IMR-90 (cell line): ENCODE results near the gene CPNE9. TPM values are rescaled to one million over a fixed set of nuclear protein-coding genes. Genes with fewer than 3 reads are reported as not detected.

ENCODE experiments used
- ATAC-seq: fragments of 200-7000 bp; cut with Tn5 transposase; 2 replicates; pipeline ENCODE4 v1.9.1; 2020; ENCODE audit warnings: low read depth, mild to moderate bottlenecking, moderate library complexity
- BruUV-seq: library from RNA; stranded (reverse); fragments of 400-500 nt; replicated peaks from 2 replicates; lab custom pipeline; 2021; lab: Mats Ljungman, UMichigan
- CTCF ChIA-PET: fragments of 300-600 bp; formaldehyde crosslinking; extraction: SDS; loops from one replicate; lab custom pipeline; 2021; ENCODE audit warnings: antibody characterized with exemption; lab: Yijun Ruan, JAX
- POLR2A ChIA-PET: fragments of 300-600 bp; sonication (Branson Sonifier 250); formaldehyde crosslinking; loops from one replicate; lab custom pipeline; 2022; ENCODE audit warnings: antibody characterized with exemption; ENCODE audit not compliant: unreplicated experiment; lab: Charles Lee
- DNase-seq: peaks from one replicate; pipeline ENCODE4 v3.0.0; 2013
- H2AFZ ChIP-seq: replicated peaks from 2 replicates; pipeline ENCODE3; 2013; ENCODE audit warnings: low read length, mild to moderate bottlenecking; ENCODE audit not compliant: poor library complexity
- H2AK5ac ChIP-seq: 2 replicates; pipeline ENCODE4 v1.6.1; 2013; ENCODE audit warnings: low read depth, low read length, inconsistent platforms
- H2AK9ac ChIP-seq: replicated peaks from 2 replicates; pipeline ENCODE3; 2013; ENCODE audit warnings: mild to moderate bottlenecking, low read depth, low read length, moderate library complexity; ENCODE audit not compliant: poor library complexity
- H2BK120ac ChIP-seq: 2 replicates; pipeline ENCODE4 v1.6.1; 2013; ENCODE audit warnings: low read depth, low read length, inconsistent platforms
- H2BK15ac ChIP-seq: 3 replicates; pipeline ENCODE4 v1.6.1; 2013; ENCODE audit warnings: low read depth, low read length, inconsistent platforms
- H2BK20ac ChIP-seq: 2 replicates; pipeline ENCODE4 v1.6.1; 2013; ENCODE audit warnings: low read depth, mild to moderate bottlenecking, inconsistent platforms, low read length, moderate library complexity
- H2BK5ac ChIP-seq: 2 replicates; pipeline ENCODE4 v1.6.1; 2013; ENCODE audit warnings: mild to moderate bottlenecking, low read depth, low read length, inconsistent platforms; ENCODE audit not compliant: poor library complexity, severe bottlenecking
- H3K14ac ChIP-seq: replicated peaks from 2 replicates; pipeline ENCODE4 v1.6.1; 2013; ENCODE audit warnings: low read depth, low read length, inconsistent platforms
- H3K18ac ChIP-seq: 2 replicates; pipeline ENCODE4 v1.6.1; 2013; ENCODE audit warnings: low read depth, low read length, control low read depth
- H3K23ac ChIP-seq: 2 replicates; pipeline ENCODE4 v1.6.1; 2013; ENCODE audit warnings: low read depth, low read length, inconsistent platforms
- H3K27ac ChIP-seq: 2 replicates; pipeline ENCODE4 v1.5.1; 2013; ENCODE audit warnings: mild to moderate bottlenecking, control low read depth, low read length; ENCODE audit not compliant: insufficient read depth
- H3K27me3 ChIP-seq: 2 replicates; pipeline ENCODE4 v1.6.1; 2013; ENCODE audit warnings: low read length; ENCODE audit not compliant: control insufficient read depth, insufficient read depth
- H3K36me3 ChIP-seq: 2 replicates; pipeline ENCODE4 v1.6.1; 2013; ENCODE audit warnings: low read length, mixed read lengths; ENCODE audit not compliant: control insufficient read depth, insufficient read depth
- H3K4ac ChIP-seq: 2 replicates; pipeline ENCODE4 v1.6.1; 2013; ENCODE audit warnings: low read depth, low read length, inconsistent platforms
- H3K4me1 ChIP-seq: 2 replicates; pipeline ENCODE4 v1.6.1; 2013; ENCODE audit warnings: low read length, mixed read lengths; ENCODE audit not compliant: control insufficient read depth, insufficient read depth
- H3K4me2 ChIP-seq: 2 replicates; pipeline ENCODE4 v1.6.1; 2013; ENCODE audit warnings: low read depth, mild to moderate bottlenecking, control low read depth, low read length, moderate library complexity
- H3K4me3 ChIP-seq: 2 replicates; pipeline ENCODE4 v1.5.1; 2013; ENCODE audit warnings: low read depth, mild to moderate bottlenecking, control low read depth, low read length, moderate library complexity; ENCODE audit not compliant: insufficient read depth
- H3K56ac ChIP-seq: 2 replicates; pipeline ENCODE4 v1.6.1; 2013; ENCODE audit warnings: low read length, inconsistent platforms; ENCODE audit not compliant: insufficient read depth; ENCODE audit errors: extremely low read depth
- H3K79me1 ChIP-seq, 2 experiments: 2 replicates each; pipeline ENCODE4 v1.6.1; 2013; ENCODE audit warnings: low read length in 2 of 2, inconsistent platforms in 1 of 2, low read depth in 1 of 2
- H3K9ac ChIP-seq: 2 replicates; pipeline ENCODE4 v1.6.1; 2013; ENCODE audit warnings: low read depth, low read length, control low read depth
- H3K9me1 ChIP-seq: 2 replicates; pipeline ENCODE4 v1.6.1; 2013; ENCODE audit warnings: low read length, inconsistent platforms; ENCODE audit not compliant: insufficient read depth
- H3K9me3 ChIP-seq: 2 replicates; pipeline ENCODE4 v1.6.1; 2013; ENCODE audit warnings: low read length; ENCODE audit not compliant: control insufficient read depth, insufficient read depth
- H4K20me1 ChIP-seq: 2 replicates; pipeline ENCODE4 v1.6.1; 2013; ENCODE audit warnings: low read length, inconsistent platforms; ENCODE audit not compliant: insufficient read depth
- H4K5ac ChIP-seq: 2 replicates; pipeline ENCODE4 v1.6.1; 2013; ENCODE audit warnings: mild to moderate bottlenecking, low read depth, low read length, control low read depth
- H4K8ac ChIP-seq, 2 experiments: 2 replicates each; pipeline ENCODE4 v1.6.1; 2013; ENCODE audit warnings: low read depth in 2 of 2, low read length in 2 of 2, control low read depth in 1 of 2, inconsistent platforms in 1 of 2
- H4K91ac ChIP-seq: 2 replicates; pipeline ENCODE4 v1.6.1; 2013; ENCODE audit warnings: low read depth, low read length, inconsistent platforms; ENCODE audit not compliant: insufficient read depth
- FOS ChIP-seq: fragments of 150-350 bp; IDR thresholded peaks from 2 replicates; pipeline ENCODE4 v1.6.1; 2016; ENCODE audit warnings: low read depth, low read length
- WGBS, 2 experiments: methylation state at CpG; one replicate each; pipeline versions ENCODE4 v1.1.5 to v1.1.7; 2013; ENCODE audit warnings: missing lambda C conversion rate in 2 of 2; ENCODE audit not compliant: insufficient read length in 1 of 2; ENCODE audit errors: extremely low coverage in 2 of 2; 5-methylcytosine and 5-hydroxymethylcytosine counted together
- dilution Hi-C: fragments of 300-500 bp; cut with HindIII; formaldehyde crosslinking; loops from one replicate; pipeline ENCODE4 v1.14.3; 2018; ENCODE audit warnings: low sequenced_read_pairs; ENCODE audit not compliant: unreplicated experiment
- in situ Hi-C: fragments of 300-500 bp; cut with MboI; formaldehyde crosslinking; loops from 3 replicates; pipeline ENCODE4 v1.14.3; 2019; ENCODE audit warnings: low sequenced_read_pairs, inconsistent platforms, mixed read lengths
- intact Hi-C: fragments of 100-400 bp; cut with micrococcal nuclease; formaldehyde crosslinking; loops from 2 replicates; pipeline ENCODE4 v1.10.0; 2022
- polyA plus RNA-seq, 3 experiments: library from polyadenylated mRNA; depleted of rRNA; stranded (reverse); fragments of >200 nt; gene quantifications; 2 replicates each; pipeline ENCODE4 v1.2.3, GENCODE V29; 2012; ENCODE audit warnings: low replicate concordance in 1 of 3
- total RNA-seq: library from RNA; depleted of rRNA; stranded (reverse); fragments of >200 nt; gene quantifications from 2 replicates; pipeline ENCODE4 v1.2.3, GENCODE V29; 2012
- TF ChIP-seq, protein P1 (sequence below): conservative IDR thresholded peaks from 2 replicates; pipeline ENCODE4 v1.5.1; 2012; ENCODE audit warnings: mild to moderate bottlenecking, low read depth, low read length, improper control_type of control experiment

CPNE9 gene
- total and polyA plus RNA-seq, 2 of the 4 experiments (the other 2 are of a cell fraction), result not detected

DNA sequence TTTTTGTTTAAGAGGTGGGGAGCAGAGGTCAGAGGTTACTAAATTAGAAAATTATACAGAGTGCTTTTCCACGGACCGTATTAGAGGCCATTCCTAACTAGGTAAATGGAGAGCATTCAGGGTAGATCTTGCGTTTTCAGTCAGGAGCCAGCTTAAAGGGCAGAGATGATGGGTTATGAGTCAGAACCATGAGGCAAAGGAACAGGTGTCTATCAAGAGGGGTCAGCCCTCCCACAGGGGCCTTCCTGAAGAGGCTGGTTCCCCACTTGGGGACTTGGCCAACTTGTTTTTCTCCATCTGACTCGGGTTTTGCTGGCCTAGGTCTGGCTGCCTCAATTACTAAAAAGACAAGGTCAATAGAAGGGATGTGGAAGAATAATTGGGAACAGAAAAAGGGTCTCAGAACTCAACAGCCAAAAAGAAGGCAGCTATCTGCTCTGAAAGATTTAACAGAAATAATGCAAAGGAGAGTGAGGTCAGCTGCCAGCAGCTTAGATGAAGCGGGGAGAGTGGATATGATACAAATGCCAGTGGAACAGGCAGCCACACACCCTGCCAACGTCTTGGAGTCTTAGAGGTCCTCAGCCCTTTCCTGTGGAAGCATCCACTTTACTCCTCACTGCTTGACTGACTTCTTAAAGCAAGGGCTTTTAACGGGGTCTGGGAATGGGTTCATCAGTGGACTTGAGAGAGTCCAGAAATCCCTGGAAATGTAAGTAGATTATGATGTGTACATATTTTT is 36.8 kb upstream of the CPNE9 start (continued):
- TF ChIP-seq, protein P1, sequence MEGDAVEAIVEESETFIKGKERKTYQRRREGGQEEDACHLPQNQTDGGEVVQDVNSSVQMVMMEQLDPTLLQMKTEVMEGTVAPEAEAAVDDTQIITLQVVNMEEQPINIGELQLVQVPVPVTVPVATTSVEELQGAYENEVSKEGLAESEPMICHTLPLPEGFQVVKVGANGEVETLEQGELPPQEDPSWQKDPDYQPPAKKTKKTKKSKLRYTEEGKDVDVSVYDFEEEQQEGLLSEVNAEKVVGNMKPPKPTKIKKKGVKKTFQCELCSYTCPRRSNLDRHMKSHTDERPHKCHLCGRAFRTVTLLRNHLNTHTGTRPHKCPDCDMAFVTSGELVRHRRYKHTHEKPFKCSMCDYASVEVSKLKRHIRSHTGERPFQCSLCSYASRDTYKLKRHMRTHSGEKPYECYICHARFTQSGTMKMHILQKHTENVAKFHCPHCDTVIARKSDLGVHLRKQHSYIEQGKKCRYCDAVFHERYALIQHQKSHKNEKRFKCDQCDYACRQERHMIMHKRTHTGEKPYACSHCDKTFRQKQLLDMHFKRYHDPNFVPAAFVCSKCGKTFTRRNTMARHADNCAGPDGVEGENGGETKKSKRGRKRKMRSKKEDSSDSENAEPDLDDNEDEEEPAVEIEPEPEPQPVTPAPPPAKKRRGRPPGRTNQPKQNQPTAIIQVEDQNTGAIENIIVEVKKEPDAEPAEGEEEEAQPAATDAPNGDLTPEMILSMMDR, result no peak

DNA sequence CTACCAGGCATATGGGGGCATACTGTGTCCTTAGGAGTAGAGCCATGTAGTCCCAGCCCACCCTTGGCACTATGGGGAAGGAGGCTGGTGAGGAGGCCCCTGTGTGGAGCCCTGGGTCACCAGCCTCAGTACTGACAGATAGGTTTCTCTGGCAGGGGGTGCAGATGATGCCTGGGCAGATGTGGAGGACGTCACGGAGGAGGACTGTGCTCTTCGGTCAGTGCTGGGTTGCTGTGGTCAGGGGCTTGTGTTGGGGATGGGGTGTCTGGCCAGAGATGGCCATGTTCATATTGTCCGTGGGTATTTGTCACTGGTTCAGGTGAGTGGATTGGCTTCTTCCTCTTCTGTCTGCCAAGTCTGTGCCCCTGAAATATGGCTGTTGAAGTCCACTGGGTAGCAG is 34.4 kb upstream of the CPNE9 start:
- 96% methylated on average over 4 of the region's 4 CpGs; no CpG with 5 or more reads in 1 of the 2 experiments for WGBS, 2 experiments
- H2AK9ac ChIP-seq, result no peak overlapping the region
- dilution Hi-C loops (no loop called here), intact Hi-C loops (no loop called here), in situ Hi-C loops (loop anchor here (25.0 kb wide), 1 partner anchor 307 kb away; the partner anchor contains the start of gene THUMPD3)
- no peak overlapping the region for H2BK20ac ChIP-seq
- H3K14ac ChIP-seq, result no peak overlapping the region
- H2AK5ac ChIP-seq, result no peak overlapping the region
- H4K91ac ChIP-seq, result no peak overlapping the region
- CTCF ChIA-PET, result no interaction called here
- POLR2A ChIA-PET, result no interaction called here
- TF ChIP-seq, protein P1, result no peak
- no peak for TF ChIP-seq FOS
- no peaks in the 10 kb centered on the region for H3K9me1 ChIP-seq
- no peak overlapping the region for H3K18ac ChIP-seq
- no peak overlapping the region for H2BK5ac ChIP-seq
- H3K4me3 ChIP-seq, result no peak overlapping the region
- H3K9ac ChIP-seq, result no peak overlapping the region
- H4K5ac ChIP-seq, result no peak overlapping the region
- H3K23ac ChIP-seq, result no peak overlapping the region
- peaks cover 51% of the 10 kb centered on the region for H3K36me3 ChIP-seq
- H3K4me2 ChIP-seq, result no peak overlapping the region
- no peaks in the 10 kb centered on the region for H3K27me3 ChIP-seq
- H3K56ac ChIP-seq, result no peak overlapping the region
- no peak for ATAC-seq
- no peak overlapping the region for H4K8ac ChIP-seq
- DNase-seq, result no peak
- H3K4me1 ChIP-seq, result no peaks in the 10 kb centered on the region; the same call in 1 of the 2 replicates
- no peak overlapping the region for H2BK120ac ChIP-seq
- no peaks in the 10 kb centered on the region; the same call in 1 of the 2 replicates for H4K20me1 ChIP-seq
- H3K4ac ChIP-seq, result no peak overlapping the region
- H3K79me1 ChIP-seq, result peaks cover 0 to 3% of the 10 kb centered on the region in 2 experiments; a peak in 1 of 4 replicates
- no TSS peak for BruUV-seq
- no peak overlapping the region for H3K27ac ChIP-seq
- no peaks in the 10 kb centered on the region for H3K9me3 ChIP-seq
- H2AFZ ChIP-seq, result no peak overlapping the region
- H2BK15ac ChIP-seq, result no peak overlapping the region
